MG63 (cell line): Measurements from ENCODE around the gene CAPN10. TPM values are rescaled to one million over a fixed set of nuclear protein-coding genes. Genes with fewer than 3 reads are reported as not detected.

Experiments used
- DNase-seq: peaks from one replicate; pipeline ENCODE4 v3.0.0-alpha.2; 2020
- H3K27me3 ChIP-seq: fragments of 250-450 bp; sonication (Bioruptor Pico); 2 replicates; pipeline ENCODE4 v1.5.1; 2020; ENCODE audit warnings: mild to moderate bottlenecking, moderate library complexity
- H3K36me3 ChIP-seq: fragments of 250-450 bp; sonication (Bioruptor Pico); 2 replicates; pipeline ENCODE4 v1.5.1; 2020; ENCODE audit warnings: mild to moderate bottlenecking, moderate library complexity
- H3K4me3 ChIP-seq: fragments of 250-450 bp; sonication (Bioruptor Pico); 2 replicates; pipeline ENCODE4 v1.5.1; 2020; ENCODE audit warnings: mild to moderate bottlenecking, moderate library complexity
- H3K9me3 ChIP-seq: fragments of 250-450 bp; sonication (Bioruptor Pico); 2 replicates; pipeline ENCODE4 v1.5.1; 2020; ENCODE audit warnings: mild to moderate bottlenecking, moderate library complexity
- total RNA-seq: library from RNA; depleted of rRNA; stranded (reverse); fragments of >200 nt; shearing (Covaris generic); gene quantifications from 2 replicates; pipeline ENCODE4 v1.2.3, GENCODE V29; 2014; ENCODE audit warnings: low replicate concordance

The CAPN10 gene
- total RNA-seq, 1 experiment from 2014 or later = 18.4 TPM

DNA sequence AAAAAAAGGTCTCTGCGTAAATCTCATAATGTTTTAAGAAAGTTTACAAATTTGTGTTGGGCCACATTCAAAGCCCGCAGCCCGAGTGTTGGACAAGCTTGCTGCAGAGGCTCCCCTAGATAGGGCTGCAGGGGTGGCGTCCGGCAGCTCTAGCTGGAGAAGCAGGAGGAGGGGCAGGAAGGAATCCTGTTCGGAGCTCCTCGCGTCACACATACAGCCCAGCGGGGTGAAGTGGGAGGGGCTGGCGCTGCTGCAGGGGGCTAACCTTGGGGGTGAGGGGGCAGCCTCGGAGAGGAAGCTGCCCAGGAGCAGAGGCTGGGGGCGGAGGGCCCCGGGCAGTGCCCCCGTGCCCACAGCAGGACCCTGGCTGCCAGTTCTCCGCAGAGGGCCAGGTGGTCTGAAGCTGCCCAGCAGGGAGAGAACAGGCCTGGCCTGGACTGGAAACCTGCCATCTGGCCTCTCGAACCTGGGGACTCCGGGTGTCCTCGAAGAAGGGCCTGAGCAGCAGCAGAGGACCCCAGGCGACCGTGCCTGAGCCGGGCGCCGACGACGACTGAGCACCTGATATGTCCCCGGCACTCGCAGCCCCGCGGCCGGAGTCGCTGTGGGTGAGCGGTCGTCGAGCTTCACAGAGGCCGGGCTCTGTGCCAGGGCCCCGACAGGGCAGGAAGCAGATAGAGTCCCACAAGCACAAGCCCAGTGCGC lies 36.1 kb downstream of the CAPN10 start:
- Histone ChIP-seq H3K36me3 (no peaks in the 10 kb centered on the region), H3K4me3 (no peak overlapping the region), H3K27me3 (no peaks in the 10 kb centered on the region), H3K9me3 (peaks cover 1% of the 10 kb centered on the region)
- no peak for DNase-seq

DNA sequence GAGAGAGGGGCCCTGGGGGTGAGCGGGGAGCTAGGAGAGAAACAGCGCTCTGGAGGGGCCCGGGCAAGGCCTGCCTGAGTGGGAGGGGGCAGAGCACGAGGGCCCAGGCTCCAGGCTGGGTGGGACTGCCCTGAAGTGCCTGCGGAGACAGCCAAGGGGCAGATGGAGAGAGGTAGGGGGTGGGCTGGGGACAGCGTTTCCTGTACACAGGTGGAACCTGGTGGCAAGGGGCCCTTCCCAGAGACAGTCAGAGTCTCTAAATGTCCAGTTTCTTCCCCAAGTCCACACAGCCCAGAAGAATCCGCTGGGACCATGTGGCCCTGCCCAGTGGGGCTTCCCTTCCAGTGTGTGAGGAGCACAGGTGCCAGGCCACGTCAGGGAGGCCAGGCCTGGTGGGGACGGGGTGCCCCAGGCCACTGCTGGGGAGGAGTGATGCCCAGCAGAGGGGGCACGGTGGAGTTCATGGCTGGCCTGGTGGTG lies 37.0 kb downstream of the CAPN10 start:
- no peak for DNase-seq
- H3K4me3 ChIP-seq = no peak overlapping the region
- no peaks in the 10 kb centered on the region for H3K9me3 ChIP-seq
- no peaks in the 10 kb centered on the region for H3K27me3 ChIP-seq
- H3K36me3 ChIP-seq = no peaks in the 10 kb centered on the region

DNA sequence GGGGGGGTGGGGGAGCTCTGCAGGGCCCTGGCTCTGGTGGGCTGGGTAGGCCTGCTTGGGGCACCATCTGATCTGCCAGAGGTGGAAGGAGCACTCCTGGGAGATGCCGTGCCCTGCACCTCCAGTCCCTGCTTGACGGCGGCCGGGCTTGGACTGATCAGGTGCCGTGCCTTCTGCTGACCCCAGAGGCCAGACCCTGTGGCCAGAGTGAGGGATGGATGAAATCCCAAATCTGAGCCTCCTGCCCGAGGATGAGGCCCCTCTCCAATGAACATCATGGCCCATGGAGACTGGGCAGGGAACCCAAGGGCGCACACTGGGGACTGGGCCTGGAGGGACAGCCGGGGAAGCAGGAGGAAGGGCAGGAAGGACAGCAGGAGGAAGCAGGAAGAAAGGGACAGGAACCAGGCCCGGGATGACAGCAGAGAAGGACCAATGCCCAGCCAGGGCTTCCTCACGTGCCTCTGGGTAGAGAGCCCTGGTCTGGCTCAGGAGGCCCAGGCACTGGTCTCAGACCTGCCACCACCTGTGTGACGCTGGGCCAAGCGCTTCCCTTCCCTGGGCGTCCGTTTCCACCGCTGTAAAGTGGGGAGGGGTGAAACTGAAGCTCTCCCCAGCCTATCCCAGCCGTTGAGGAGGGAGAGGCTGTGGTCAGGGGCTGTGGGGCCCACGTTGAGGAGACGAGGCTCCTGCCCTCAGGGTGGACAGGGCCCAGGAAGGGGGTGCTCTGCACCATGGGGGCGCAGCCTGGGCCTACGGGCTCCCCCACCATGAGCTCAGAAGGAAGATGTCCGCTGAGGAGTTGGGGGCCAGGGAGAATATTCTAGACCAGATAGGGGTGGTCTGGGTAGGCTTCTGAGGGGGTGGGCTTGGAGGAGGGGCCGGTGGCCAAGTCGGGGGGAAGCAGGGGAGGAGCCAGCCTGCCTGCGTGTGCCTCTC lies 37.7 kb downstream of the CAPN10 start:
- H3K27me3 ChIP-seq = no peaks in the 10 kb centered on the region
- no peak for DNase-seq
- no peaks in the 10 kb centered on the region for H3K9me3 ChIP-seq
- no peaks in the 10 kb centered on the region for H3K36me3 ChIP-seq
- no peak overlapping the region for H3K4me3 ChIP-seq

DNA sequence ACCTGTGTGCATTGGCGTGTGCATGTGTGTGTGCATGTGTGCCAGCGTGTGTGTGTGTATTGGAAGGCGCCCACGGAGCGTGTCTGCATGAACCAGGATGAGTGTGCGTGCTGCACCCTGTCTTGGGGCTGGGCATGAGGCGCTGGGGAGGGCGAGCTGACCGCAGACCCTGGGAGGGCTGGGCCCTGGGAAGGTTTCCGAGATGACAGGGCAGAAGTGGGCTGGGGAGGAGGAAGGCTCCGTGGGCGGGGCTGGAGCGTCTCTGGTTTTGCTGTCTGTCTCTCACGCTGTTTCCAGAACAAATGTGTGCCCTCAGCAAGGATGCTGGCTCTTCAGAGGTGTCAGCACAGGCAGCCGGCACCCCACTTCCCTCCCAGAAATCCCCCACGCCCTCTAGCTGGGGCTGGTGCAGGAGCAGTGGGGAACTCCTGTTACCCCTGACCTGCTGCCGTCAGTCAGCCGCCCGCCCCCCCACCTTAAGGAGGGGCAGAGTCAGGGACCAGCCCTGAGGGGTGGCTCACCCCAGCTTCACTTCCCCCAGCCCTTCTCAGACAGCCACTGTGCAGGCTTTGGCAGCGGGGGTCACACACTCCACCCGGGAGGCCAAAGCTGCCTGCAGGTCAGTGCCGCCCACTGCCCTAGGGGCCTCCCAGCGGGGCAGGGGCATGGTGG lies 38.6 kb downstream of the CAPN10 start, which contains the start of gene GPR35:
Gene GPR35 (plus strand): TSS at position 531 of the 672 bp plus-strand sequence. CDS start 4,473 bp downstream, outside the sequence.
- Histone ChIP-seq H3K36me3 (no peaks in the 10 kb centered on the region), H3K9me3 (no peaks in the 10 kb centered on the region)

DNA sequence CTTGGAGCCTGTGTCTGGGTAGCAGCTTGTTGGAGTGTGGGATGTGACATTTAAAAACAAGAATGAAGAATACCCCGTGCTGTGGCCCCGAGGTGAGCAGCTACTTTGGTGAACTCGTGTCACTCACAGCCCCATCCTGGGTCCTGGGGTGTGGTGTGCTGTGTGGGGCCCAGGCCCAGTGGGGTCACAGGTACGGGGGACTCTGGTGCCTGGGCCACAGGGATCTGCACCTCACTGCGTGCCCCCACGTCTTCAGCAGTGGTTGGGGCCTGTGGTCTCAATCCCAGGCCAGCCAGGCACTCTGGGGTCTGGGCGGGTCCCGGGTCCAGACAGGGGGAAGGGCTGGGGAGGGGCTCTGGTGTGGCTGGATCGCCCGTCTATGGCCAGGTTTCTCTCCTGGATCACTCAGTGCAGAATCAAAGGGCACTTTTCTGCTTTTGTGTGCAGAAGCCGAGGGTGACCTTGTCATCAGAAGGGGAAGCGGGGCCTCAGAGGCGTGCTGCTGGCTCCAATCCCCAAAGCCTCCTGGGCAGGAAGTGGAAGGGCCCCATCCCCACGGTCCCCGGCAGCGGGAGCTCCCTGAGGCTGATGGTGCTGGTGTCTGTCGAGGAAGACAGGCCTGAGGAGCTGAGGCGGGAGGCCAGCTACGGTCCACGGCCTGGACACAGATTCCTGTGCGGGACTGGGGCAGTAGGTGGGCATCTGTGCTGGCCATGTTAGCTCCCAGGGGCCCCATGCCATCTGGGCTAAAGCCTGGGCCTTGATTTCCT lies 40.2 kb downstream of the CAPN10 start:
- Histone ChIP-seq H3K9me3 (no peaks in the 10 kb centered on the region), H3K4me3 (no peak overlapping the region), H3K27me3 (no peaks in the 10 kb centered on the region), H3K36me3 (no peaks in the 10 kb centered on the region)
- DNase-seq = no peak

More for the DNA sequence above, 38.6 kb downstream of the CAPN10 start, which contains the start of gene GPR35:
- Histone ChIP-seq H3K4me3 (no peak within 1 kb of the TSS), H3K27me3 (no peaks in the 10 kb centered on the region)
- DNase-seq = no peak

DNA sequence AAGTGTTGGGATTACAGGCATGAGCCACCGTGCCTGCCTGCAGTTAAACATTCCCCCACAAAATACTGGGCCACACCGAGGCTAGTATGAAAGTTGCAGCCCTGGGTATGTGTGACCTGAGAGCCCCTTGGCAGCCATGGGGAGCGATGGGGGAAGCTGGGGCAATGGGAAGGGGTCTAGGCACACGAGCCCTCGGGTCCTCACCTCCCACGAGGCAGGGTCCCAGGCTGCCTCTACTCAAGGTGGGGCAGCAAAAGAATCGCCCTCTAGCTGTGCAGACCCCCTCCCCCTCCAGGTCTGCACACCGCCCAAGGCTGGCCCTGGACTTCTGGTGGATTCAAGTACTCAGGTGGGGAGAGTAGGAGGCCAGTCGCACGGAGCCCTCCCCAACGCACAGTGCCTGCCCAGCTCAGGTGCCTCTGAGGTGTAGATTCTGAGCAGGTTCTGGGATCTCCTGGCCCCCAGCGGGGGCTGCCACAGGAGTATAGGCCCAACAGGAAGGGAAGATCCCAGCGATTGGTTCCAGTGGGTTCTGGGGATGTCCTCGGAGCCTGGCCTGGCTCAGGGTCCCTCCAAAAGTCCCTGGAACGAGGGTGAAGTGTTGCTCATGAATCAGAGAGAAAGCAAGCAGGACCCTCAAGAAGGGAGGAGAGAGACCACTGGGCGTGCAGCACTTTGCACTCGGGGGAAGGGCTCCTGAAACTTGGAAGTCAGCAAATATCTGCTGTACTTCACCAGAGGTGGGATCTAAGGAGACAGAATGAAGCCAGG lies 41.4 kb downstream of the CAPN10 start:
- Histone ChIP-seq H3K9me3 (no peaks in the 10 kb centered on the region), H3K36me3 (no peaks in the 10 kb centered on the region), H3K4me3 (no peak overlapping the region), H3K27me3 (no peaks in the 10 kb centered on the region)
- DNase-seq = no peak

DNA sequence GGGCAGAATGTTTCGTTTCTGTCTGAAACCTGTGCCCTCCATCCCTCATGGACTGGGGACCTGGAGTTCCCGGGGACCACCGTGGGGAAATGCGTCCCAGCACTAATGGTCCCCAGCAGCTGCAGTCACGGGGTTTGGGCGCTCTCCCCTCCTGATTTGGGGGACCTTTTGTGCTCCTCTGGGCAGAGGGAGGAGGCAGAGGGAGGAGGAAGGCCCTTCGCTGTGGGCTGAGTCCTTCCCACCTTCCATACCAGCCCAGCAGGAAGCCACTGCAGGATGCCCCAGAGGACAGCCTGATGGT lies 41.9 kb downstream of the CAPN10 start:
- Histone ChIP-seq H3K27me3 (no peaks in the 10 kb centered on the region), H3K36me3 (no peaks in the 10 kb centered on the region), H3K9me3 (no peaks in the 10 kb centered on the region), H3K4me3 (no peak overlapping the region)
- DNase-seq = no peak

DNA sequence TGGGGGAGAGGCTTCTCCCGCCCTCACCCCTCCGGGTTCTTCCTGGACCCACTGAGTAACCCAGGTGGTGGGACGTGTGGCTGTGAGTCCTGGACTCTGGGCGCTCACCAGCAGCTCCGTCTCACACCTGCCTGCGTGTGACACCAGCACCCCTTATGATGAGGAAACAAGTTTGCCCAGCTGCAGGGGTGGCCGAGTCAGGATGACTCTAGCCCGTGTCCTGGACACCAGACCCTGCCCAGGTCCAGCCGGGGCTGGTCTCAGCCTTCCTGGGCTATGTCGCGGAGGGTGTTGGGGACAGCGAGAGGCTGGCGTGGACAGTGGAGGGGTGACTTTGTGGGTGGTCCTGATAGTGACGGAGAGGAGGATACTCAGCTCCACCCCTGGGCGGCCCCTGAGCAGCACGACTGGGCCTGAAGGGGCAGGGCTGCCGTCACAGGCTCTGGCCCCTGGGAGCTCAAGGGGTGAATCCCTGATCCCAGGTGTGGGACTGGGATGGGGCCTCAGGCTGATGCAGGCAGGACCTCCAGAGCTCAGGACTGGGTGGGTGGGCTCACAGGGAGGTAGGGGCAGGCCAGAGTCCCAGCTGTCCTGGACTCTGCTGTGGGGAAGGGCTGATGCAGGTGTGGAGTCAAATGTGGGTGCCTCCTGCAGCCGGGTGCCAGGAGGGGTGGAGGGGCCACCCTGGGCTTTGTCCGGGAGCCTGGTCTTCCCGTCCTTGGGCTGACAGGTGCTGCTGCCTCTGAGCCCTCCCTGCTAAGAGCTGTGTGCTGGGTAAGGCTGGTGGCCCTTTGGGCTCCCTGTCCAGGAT lies 42.5 kb downstream of the CAPN10 start:
- Histone ChIP-seq H3K27me3 (no peaks in the 10 kb centered on the region), H3K36me3 (no peaks in the 10 kb centered on the region), H3K9me3 (no peaks in the 10 kb centered on the region), H3K4me3 (no peak overlapping the region)
- no peak for DNase-seq

DNA sequence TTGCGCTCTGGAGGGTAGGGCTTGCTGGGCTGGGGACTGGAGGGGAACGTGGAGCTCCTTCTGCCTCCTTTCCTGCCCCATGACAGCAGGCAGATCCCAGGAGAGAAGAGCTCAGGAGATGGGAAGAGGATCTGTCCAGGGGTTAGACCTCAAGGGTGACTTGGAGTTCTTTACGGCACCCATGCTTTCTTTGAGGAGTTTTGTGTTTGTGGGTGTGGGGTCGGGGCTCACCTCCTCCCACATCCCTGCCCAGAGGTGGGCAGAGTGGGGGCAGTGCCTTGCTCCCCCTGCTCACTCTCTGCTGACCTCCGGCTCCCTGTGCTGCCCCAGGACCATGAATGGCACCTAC lies 43.1 kb downstream of the CAPN10 start:
- DNase-seq = no peak
- H3K36me3 ChIP-seq = no peaks in the 10 kb centered on the region

DNA sequence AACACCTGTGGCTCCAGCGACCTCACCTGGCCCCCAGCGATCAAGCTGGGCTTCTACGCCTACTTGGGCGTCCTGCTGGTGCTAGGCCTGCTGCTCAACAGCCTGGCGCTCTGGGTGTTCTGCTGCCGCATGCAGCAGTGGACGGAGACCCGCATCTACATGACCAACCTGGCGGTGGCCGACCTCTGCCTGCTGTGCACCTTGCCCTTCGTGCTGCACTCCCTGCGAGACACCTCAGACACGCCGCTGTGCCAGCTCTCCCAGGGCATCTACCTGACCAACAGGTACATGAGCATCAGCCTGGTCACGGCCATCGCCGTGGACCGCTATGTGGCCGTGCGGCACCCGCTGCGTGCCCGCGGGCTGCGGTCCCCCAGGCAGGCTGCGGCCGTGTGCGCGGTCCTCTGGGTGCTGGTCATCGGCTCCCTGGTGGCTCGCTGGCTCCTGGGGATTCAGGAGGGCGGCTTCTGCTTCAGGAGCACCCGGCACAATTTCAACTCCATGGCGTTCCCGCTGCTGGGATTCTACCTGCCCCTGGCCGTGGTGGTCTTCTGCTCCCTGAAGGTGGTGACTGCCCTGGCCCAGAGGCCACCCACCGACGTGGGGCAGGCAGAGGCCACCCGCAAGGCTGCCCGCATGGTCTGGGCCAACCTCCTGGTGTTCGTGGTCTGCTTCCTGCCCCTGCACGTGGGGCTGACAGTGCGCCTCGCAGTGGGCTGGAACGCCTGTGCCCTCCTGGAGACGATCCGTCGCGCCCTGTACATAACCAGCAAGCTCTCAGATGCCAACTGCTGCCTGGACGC lies 43.6 kb downstream of the CAPN10 start:
- Histone ChIP-seq H3K9me3 (no peaks in the 10 kb centered on the region), H3K4me3 (no peak overlapping the region), H3K27me3 (no peaks in the 10 kb centered on the region), H3K36me3 (no peaks in the 10 kb centered on the region)
- no peak for DNase-seq

More for the DNA sequence above, 43.1 kb downstream of the CAPN10 start:
- no peak overlapping the region for H3K4me3 ChIP-seq
- no peaks in the 10 kb centered on the region for H3K9me3 ChIP-seq
- no peaks in the 10 kb centered on the region for H3K27me3 ChIP-seq

DNA sequence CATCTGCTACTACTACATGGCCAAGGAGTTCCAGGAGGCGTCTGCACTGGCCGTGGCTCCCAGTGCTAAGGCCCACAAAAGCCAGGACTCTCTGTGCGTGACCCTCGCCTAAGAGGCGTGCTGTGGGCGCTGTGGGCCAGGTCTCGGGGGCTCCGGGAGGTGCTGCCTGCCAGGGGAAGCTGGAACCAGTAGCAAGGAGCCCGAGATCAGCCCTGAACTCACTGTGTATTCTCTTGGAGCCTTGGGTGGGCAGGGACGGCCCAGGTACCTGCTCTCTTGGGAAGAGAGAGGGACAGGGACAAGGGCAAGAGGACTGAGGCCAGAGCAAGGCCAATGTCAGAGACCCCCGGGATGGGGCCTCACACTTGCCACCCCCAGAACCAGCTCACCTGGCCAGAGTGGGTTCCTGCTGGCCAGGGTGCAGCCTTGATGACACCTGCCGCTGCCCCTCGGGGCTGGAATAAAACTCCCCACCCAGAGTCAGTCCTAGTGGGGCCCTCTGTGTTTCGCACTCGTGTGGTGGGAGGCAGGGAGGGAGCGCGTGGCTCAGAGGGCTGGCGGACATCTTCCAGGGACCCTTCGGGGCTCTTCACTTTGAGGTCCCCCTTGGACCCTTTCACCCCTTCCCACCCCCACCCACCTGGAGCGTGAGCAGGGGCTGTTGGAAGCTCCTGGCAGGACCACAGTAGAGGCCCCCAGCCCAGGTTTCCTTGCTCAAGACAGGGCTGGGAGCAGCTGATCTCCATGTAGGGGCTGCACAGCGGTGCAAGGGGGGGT lies 44.4 kb downstream of the CAPN10 start:
- Histone ChIP-seq H3K4me3 (no peak overlapping the region), H3K27me3 (no peaks in the 10 kb centered on the region), H3K9me3 (no peaks in the 10 kb centered on the region), H3K36me3 (no peaks in the 10 kb centered on the region)
- no peak for DNase-seq

DNA sequence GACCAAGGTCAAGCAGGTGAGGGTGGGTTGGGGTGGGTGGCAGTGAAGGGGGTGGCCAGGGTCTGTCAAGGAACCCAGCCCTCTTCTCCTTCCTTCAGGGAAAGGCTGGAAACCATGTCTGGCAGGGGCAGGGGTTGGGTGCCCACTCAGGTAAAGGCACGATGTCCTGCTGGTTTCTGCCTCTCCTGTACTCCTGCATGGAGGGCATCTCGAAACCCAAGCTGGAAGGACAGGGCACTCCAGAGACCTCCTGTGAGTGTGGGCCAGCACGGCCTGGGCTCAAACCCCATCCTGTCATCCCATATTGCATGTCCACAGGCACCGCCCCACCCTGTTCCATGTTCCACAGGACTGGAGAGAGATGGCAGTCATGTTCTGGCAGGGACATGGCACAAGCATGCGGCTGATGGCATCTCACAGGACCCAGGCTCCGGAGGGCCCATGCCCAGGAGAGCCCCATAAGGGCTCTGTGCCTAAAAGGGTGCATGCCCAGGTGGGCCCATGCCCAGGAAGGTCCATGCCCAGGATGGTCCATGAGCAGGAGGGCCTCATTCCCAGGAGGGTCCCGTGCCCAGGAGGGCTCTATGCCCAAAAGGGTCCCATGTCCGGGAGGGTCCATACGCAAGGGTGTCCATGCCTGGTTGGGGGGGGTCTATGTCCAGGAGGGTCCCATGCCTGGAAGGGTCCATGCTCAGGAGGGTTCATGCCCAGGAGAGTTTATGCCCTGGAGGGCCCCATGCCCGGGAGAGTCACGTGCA lies 45.2 kb downstream of the CAPN10 start:
- Histone ChIP-seq H3K27me3 (no peaks in the 10 kb centered on the region), H3K36me3 (no peaks in the 10 kb centered on the region), H3K9me3 (no peaks in the 10 kb centered on the region), H3K4me3 (no peak overlapping the region)
- no peak for DNase-seq

DNA sequence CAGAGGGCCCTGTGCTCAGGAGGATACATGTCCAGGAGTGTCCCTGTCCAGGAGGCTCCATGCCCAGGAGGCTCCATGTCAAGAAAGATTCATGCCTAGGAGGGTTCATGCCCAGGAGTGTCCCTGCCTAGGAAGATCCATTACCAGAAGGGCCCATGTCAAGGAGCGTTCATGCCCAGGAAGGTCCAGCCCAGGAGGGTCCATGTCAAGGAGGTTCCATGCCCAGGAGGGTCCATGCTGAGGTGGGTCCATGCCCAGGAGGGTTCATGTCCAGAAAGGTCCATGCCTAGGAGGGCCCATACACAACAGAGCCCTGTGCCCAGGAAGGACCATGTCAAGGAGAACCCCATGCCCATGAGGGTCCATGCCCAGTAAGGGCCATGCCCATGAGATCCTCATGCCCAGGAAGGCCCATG lies 45.8 kb downstream of the CAPN10 start:
- no peaks in the 10 kb centered on the region for H3K9me3 ChIP-seq
- no peaks in the 10 kb centered on the region for H3K27me3 ChIP-seq
- no peak for DNase-seq
- H3K4me3 ChIP-seq = no peak overlapping the region
- H3K36me3 ChIP-seq = no peaks in the 10 kb centered on the region
